Endothelial cell of umbilical vein (primary cell): ENCODE data around the gene GNGT2. TPM values are rescaled to one million over a fixed set of nuclear protein-coding genes. Genes with fewer than 3 reads are reported as not detected.

ENCODE experiments used
- BruUV-seq: library from RNA; stranded (reverse); fragments of 400-500 nt; replicated peaks from 2 replicates; lab custom pipeline; 2021; lab: Mats Ljungman, UMichigan
- CTCF ChIA-PET: fragments of 300-600, 350-600 bp; sonication (Branson Sonifier 250); formaldehyde crosslinking; loops from one replicate; lab custom pipeline; 2021; ENCODE audit warnings: antibody characterized with exemption, inconsistent platforms; lab: Charles Lee
- POLR2A ChIA-PET: fragments of 300-600, 350-600 bp; sonication (Branson Sonifier 250); formaldehyde crosslinking; loops from one replicate; lab custom pipeline; 2021; ENCODE audit warnings: antibody characterized with exemption, inconsistent platforms; lab: Charles Lee
- DNase-seq: peaks from one replicate; pipeline ENCODE4 v3.0.0-alpha.2; 2011; ENCODE audit warnings: low read depth, low spot score
- FAIRE-seq: peaks from 2 replicates; lab custom pipeline; 2011; peaks lifted over from hg19 to GRCh38; lab: Jason Lieb, UNC
- H2AFZ ChIP-seq: 2 replicates; pipeline ENCODE4 v1.6.0; 2012; ENCODE audit warnings: low read depth, low read length, control low read depth, inconsistent platforms
- H3K27ac ChIP-seq: 2 replicates; pipeline ENCODE4 v1.5.1; 2011; ENCODE audit warnings: low read depth, mild to moderate bottlenecking, control low read depth, low read length, moderate library complexity; ENCODE audit not compliant: insufficient read depth
- H3K27me3 ChIP-seq, 2 experiments: 2 replicates each; pipeline versions ENCODE4 v1.6.0 to v1.6.1; 2011; ENCODE audit warnings: low read length in 2 of 2, mixed read lengths in 1 of 2; ENCODE audit not compliant: control insufficient read depth in 2 of 2, insufficient read depth in 2 of 2
- H3K36me3 ChIP-seq, 2 experiments: 2 replicates in 1 of 2; 3 replicates in 1 of 2; pipeline ENCODE4 v1.5.1; 2011; ENCODE audit warnings: low read length in 2 of 2, mild to moderate bottlenecking in 1 of 2, moderate library complexity in 1 of 2; ENCODE audit not compliant: control insufficient read depth in 2 of 2, insufficient read depth in 2 of 2; ENCODE audit errors: extremely low read depth in 1 of 2
- H3K4me1 ChIP-seq: 3 replicates; pipeline ENCODE4 v1.5.1; 2011; ENCODE audit warnings: mild to moderate bottlenecking, low read length; ENCODE audit not compliant: control insufficient read depth, insufficient read depth; ENCODE audit errors: extremely low read depth
- H3K4me2 ChIP-seq: 2 replicates; pipeline ENCODE4 v1.6.1; 2011; ENCODE audit warnings: low read length, control low read depth, mixed read lengths; ENCODE audit not compliant: insufficient read depth
- H3K4me3 ChIP-seq, 3 experiments: fragments of 200-600 bp in 1 of 3; sonication (generic), shearing (Covaris generic) in 1 of 3; replicated peaks in 1 of 3; 2 replicates each; pipeline ENCODE4 v1.5.1; 2011 to 2016; ENCODE audit warnings: control low read depth in 3 of 3, low read length in 3 of 3, mild to moderate bottlenecking in 2 of 3, inconsistent platforms in 1 of 3, low read depth in 1 of 3, moderate library complexity in 1 of 3; ENCODE audit not compliant: insufficient read depth in 1 of 3
- H3K79me2 ChIP-seq: 2 replicates; pipeline ENCODE4 v1.6.0; 2012; ENCODE audit warnings: low read length, inconsistent platforms; ENCODE audit not compliant: control insufficient read depth, insufficient read depth
- H3K9ac ChIP-seq: replicated peaks from 2 replicates; pipeline ENCODE3; 2011; ENCODE audit warnings: low read length, control low read depth; ENCODE audit not compliant: insufficient read depth; ENCODE audit errors: extremely low read depth
- H3K9me1 ChIP-seq: replicated peaks from 3 replicates; pipeline ENCODE4 v1.6.0; 2011; ENCODE audit warnings: mild to moderate bottlenecking, low read length; ENCODE audit not compliant: control insufficient read depth, insufficient read depth; ENCODE audit errors: extremely low read depth
- H3K9me3 ChIP-seq: replicated peaks from 2 replicates; pipeline ENCODE4 v1.5.1; 2012; ENCODE audit warnings: low read length, inconsistent platforms; ENCODE audit not compliant: control insufficient read depth, insufficient read depth
- H4K20me1 ChIP-seq: replicated peaks from 2 replicates; pipeline ENCODE3; 2011; ENCODE audit warnings: mild to moderate bottlenecking, low read length; ENCODE audit not compliant: control insufficient read depth, insufficient read depth; ENCODE audit errors: extremely low read depth
- CTCF ChIP-seq, 2 donors: IDR thresholded peaks; 1 replicate in 1 of 2; 2 replicates in 1 of 2; pipeline ENCODE4 v1.5.1; 2011; ENCODE audit warnings: low read length in 2 of 2, mild to moderate bottlenecking in 2 of 2, moderate library complexity in 2 of 2, control low read depth in 1 of 2, inconsistent platforms in 1 of 2, low read depth in 1 of 2; ENCODE audit not compliant: insufficient read depth in 1 of 2; ENCODE audit errors: extremely low read depth in 1 of 2
- EZH2 ChIP-seq: IDR thresholded peaks from 2 replicates; pipeline ENCODE4 v1.6.1; 2012; ENCODE audit warnings: borderline replicate concordance, low read depth, mild to moderate bottlenecking, moderate library complexity, low read length, inconsistent platforms; ENCODE audit not compliant: severe bottlenecking
- FOS ChIP-seq: IDR thresholded peaks from 2 replicates; pipeline ENCODE4 v1.6.1; 2011; ENCODE audit warnings: mild to moderate bottlenecking, low read length, moderate library complexity, borderline replicate concordance; ENCODE audit not compliant: insufficient read depth
- GATA2 ChIP-seq: IDR thresholded peaks from 2 replicates; pipeline ENCODE4 v1.7.0; 2011; ENCODE audit warnings: low read depth, mild to moderate bottlenecking, moderate library complexity, mixed read lengths, low read length; ENCODE audit not compliant: insufficient read length, insufficient read depth
- JUN ChIP-seq: IDR thresholded peaks from 2 replicates; pipeline ENCODE4 v1.6.1; 2011; ENCODE audit warnings: borderline replicate concordance, low read depth; ENCODE audit not compliant: insufficient read length, insufficient read depth
- MAX ChIP-seq: IDR thresholded peaks from 2 replicates; pipeline ENCODE4 v1.6.1; 2011; ENCODE audit not compliant: insufficient read depth, insufficient read length
- MYC ChIP-seq: IDR thresholded peaks from one replicate; pipeline ENCODE4 v1.6.1; 2011; ENCODE audit warnings: mild to moderate bottlenecking, low read depth, low read length
- POLR2A ChIP-seq: IDR thresholded peaks from 2 replicates; pipeline ENCODE4 v1.6.1; 2012; ENCODE audit warnings: low read depth, mild to moderate bottlenecking, control low read depth, low read length
- POLR2AphosphoS5 ChIP-seq: IDR thresholded peaks from 2 replicates; pipeline ENCODE4 v1.6.1; 2012; ENCODE audit warnings: low read depth, mild to moderate bottlenecking, control low read depth, low read length, moderate library complexity; ENCODE audit not compliant: insufficient read depth
- dilution Hi-C: fragments of 300-500 bp; cut with MboI; formaldehyde crosslinking; loops from one replicate; pipeline ENCODE4 v1.15.0; 2019; ENCODE audit warnings: low sequenced_read_pairs; ENCODE audit not compliant: extremely low pct_ligation_motif_present
- intact Hi-C: fragments of 100-400 bp; cut with micrococcal nuclease; formaldehyde crosslinking; loops from one replicate; pipeline ENCODE4 v1.10.0; 2022
- polyA plus RNA-seq, 4 experiments: library from polyadenylated mRNA; depleted of rRNA in 3 of 4; stranded (reverse) in 3 of 4; unstranded in 1 of 4; fragments of >200 nt; gene quantifications; 2 replicates each; pipeline versions ENCODE4 v1.2.1 to v1.2.3, GENCODE V29; 2011 to 2012; ENCODE audit warnings: missing spikeins in 1 of 4
- total RNA-seq: library from RNA; stranded (reverse); gene quantifications from 2 replicates; pipeline ENCODE4 v1.2.3, GENCODE V29; 2021

The GNGT2 gene
- total and polyA plus RNA-seq, 2 donors (not counting 3 experiments of a cell fraction or from before 2014, with no cell fraction given): 2.8 to 3.8 TPM

- H3K79me2 ChIP-seq: no peaks in the 10 kb centered on the region
- no peak for FAIRE-seq
- TF ChIP-seq JUN: no peak
- no peak for TF ChIP-seq MAX
- TF ChIP-seq POLR2AphosphoS5: no peak
- TF ChIP-seq EZH2: no peak
- no peak for TF ChIP-seq MYC
- no peak for TF ChIP-seq FOS
- TF ChIP-seq POLR2A: no peak
- no peak for TF ChIP-seq GATA2
- TF ChIP-seq CTCF (IDR thresholded peaks at IDR 0.05; ENCODE audit: extremely low read depth in 1 of 2, insufficient read depth in 1 of 2, low read depth in 1 of 2, low read length in 2 of 2): no peak
- no peak overlapping the region for H3K4me3 ChIP-seq
- no peak overlapping the region for H3K27ac ChIP-seq
- no TSS peak for BruUV-seq
- no peak overlapping the region for H3K9ac ChIP-seq
- no peak overlapping the region for H2AFZ ChIP-seq
- DNase-seq: no peak
- H3K36me3 ChIP-seq: no peaks in the 10 kb centered on the region
- no peak overlapping the region for H3K4me2 ChIP-seq
- ChIA-PET POLR2A (no interaction called here), CTCF (no interaction called here)
- dilution Hi-C loops: no loop called here
- intact Hi-C loops: no loop called here
- H4K20me1 ChIP-seq: no peaks in the 10 kb centered on the region
- H3K4me1 ChIP-seq: no peaks in the 10 kb centered on the region
- H3K9me3 ChIP-seq: no peaks in the 10 kb centered on the region
- H3K27me3 ChIP-seq: no peaks in the 10 kb centered on the region
- H3K9me1 ChIP-seq: no peaks in the 10 kb centered on the region
Measured at GRCh38 chr17:49249890-49250522, 39.6 kb upstream of the GNGT2 start.
